ENCODE data around the gene KREMEN1.
A peak's percentile ranks its signal among the peaks of the same experiment; 100 is the strongest.

KREMEN1 gene

GRCh38 chr22:29049655-29050263 is 23.1 kb upstream of the KREMEN1 start:
- no peak for DNase-seq

- DNase-seq = no peak
Measured at GRCh38 chr22:29050457-29050856, 22.4 kb upstream of the KREMEN1 start.

GRCh38 chr22:29053048-29053702 is 19.7 kb upstream of the KREMEN1 start:
- no peak for DNase-seq

GRCh38 chr22:29054251-29054767 is 18.5 kb upstream of the KREMEN1 start:
- DNase-seq = no peak

- DNase-seq = no peak
Measured at GRCh38 chr22:29055192-29055830, 17.5 kb upstream of the KREMEN1 start.

- no peak for DNase-seq
Measured at GRCh38 chr22:29056472-29056871, 16.4 kb upstream of the KREMEN1 start.

- no peak for DNase-seq
Measured at GRCh38 chr22:29060251-29060869, 12.5 kb upstream of the KREMEN1 start.

- DNase-seq = no peak
Measured at GRCh38 chr22:29060931-29061330, 11.9 kb upstream of the KREMEN1 start.

- DNase-seq = no peak
Measured at GRCh38 chr22:29061773-29062172, 11.1 kb upstream of the KREMEN1 start, which contains the start of gene C22orf31. Gene C22orf31 (minus strand): TSS chr22:29061831. CDS start chr22:29061792, 39 bp downstream.

- no peak for DNase-seq
Measured at GRCh38 chr22:29062286-29062821, 10.5 kb upstream of the KREMEN1 start.

GRCh38 chr22:29065468-29066190 is 7.2 kb upstream of the KREMEN1 start:
- no peak for DNase-seq

GRCh38 chr22:29069463-29069862 is 3.4 kb upstream of the KREMEN1 start:
- DNase-seq = no peak

- no peak for DNase-seq
Measured at GRCh38 chr22:29070490-29070889, 2.3 kb upstream of the KREMEN1 start.

GRCh38 chr22:29071261-29072045 is 1.4 kb upstream of the KREMEN1 start:
- DNase-seq = peak; percentile 68

GRCh38 chr22:29072193-29072978 is 449 bp upstream of the KREMEN1 start:
- DNase-seq = peak; percentile 65

- no peak for DNase-seq
Measured at GRCh38 chr22:29073618-29074275, 912 bp downstream of the KREMEN1 start.

GRCh38 chr22:29074276-29074772 is 1.5 kb downstream of the KREMEN1 start:
- no peak for DNase-seq

- DNase-seq = no peak
Measured at GRCh38 chr22:29078036-29078868, 5.4 kb downstream of the KREMEN1 start.

- no peak for DNase-seq
Measured at GRCh38 chr22:29078869-29079207, 6.0 kb downstream of the KREMEN1 start.

All from NCI-H1694 treated with DMSO at 0.1 percent for 48 hours (cell line).